ENCODE data around the gene SHANK3.

SHANK3 gene

DNA sequence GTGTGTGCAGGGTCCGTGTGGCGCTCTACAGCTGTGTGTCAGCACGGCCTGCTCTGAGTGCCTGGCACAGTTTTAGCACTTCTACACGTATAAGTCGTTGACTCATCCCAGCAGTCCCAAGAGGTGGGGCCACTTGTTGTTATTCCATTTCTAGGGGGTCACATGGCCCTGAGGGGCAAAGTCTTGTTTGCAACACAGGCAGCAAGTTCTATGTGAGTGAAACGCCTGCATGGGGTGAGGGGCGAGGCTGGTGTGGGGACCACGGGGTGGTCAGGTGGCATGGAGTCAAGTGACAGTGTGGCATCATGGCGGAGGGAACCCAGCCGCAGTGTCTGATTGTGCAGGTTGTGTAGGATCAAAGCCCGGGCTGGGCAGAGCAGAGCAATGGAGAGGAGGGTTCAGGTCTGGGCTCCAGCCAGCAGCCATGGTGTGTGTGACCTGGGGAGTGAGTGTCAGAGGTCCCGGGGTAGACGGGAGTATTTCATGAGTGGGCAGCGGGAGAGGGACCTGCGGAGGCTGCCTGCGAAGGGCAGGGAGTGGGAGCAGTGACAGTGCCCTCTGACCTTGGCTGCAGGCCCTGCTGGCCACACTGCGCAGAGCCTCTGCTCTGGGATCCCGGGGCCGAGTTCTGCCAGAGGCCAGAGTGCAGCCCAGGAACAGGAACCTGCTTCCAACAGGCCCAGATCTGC lies 27.9 kb downstream of the SHANK3 start:
- no peak for DNase-seq

DNA sequence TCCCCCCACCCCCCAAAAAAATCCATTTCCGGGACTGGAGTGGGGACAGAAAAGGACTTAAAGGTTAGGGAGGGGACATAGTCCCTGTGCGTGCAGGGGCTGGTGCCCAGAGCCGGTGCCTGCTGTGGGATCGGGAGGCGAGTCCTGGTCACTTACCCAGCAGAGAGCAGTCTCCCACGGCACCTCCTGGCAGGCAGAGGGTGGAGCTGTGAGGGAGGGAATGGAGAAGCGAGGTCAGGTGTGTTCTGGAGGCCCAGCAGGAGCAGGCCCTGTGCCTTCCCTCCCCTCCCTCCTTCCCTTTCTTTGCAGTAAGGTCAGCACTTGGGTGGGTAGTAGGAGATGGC lies 28.4 kb downstream of the SHANK3 start:
- no peak for DNase-seq

DNA sequence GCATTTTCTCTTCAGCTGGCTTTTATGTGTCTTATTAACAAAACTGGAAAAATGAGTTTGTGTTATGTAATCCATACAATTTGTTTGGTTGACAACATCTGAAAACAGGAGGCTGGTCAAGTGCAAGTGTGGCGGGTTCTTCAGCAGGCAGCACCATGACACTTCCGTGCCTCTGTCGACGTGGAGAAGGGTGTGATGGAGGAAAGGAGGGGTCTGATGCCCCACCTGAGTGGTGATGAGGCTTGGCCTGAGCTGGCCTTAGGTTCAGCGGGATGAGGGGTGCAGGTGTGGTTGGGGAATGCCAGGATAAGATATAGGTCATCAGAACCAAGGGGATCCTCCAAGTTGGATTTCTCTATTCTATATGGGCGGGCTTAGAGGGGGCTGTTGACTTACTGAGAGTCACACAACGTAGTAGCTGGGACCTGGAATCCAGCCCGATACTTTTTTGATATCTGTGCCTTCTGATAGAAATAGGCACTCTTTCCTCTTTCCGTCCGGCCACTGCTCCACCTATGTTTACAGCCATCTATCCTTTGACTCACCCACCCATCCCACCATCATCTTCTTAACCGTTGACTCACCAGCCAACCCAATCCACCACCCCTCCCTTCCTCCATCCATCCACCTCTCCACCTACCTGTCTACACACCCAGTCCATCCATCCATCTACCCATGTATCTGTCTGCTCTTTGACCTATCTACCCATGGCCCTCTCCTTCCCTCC lies 29.0 kb downstream of the SHANK3 start:
- DNase-seq: no peak

DNA sequence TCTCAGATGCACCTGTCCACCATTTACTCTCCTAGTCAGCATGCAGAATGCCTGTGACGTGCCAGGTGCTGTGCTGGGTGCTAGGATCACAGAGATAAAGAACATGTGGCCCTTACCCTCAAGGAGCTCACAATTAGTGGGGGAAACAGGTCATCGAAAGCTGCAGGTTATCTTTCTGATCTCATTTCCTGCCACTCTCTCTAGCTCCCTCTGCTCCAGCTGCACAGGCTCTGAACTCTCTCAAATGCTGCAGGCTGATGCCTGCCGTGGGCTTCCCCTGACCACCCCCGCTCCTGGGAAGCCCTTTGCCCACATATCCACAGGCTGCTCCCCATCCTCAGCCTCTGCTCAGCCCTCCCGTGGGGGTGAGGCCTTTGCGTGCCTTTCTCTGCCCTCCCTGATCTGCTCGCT lies 29.6 kb downstream of the SHANK3 start:
- DNase-seq: no peak

DNA sequence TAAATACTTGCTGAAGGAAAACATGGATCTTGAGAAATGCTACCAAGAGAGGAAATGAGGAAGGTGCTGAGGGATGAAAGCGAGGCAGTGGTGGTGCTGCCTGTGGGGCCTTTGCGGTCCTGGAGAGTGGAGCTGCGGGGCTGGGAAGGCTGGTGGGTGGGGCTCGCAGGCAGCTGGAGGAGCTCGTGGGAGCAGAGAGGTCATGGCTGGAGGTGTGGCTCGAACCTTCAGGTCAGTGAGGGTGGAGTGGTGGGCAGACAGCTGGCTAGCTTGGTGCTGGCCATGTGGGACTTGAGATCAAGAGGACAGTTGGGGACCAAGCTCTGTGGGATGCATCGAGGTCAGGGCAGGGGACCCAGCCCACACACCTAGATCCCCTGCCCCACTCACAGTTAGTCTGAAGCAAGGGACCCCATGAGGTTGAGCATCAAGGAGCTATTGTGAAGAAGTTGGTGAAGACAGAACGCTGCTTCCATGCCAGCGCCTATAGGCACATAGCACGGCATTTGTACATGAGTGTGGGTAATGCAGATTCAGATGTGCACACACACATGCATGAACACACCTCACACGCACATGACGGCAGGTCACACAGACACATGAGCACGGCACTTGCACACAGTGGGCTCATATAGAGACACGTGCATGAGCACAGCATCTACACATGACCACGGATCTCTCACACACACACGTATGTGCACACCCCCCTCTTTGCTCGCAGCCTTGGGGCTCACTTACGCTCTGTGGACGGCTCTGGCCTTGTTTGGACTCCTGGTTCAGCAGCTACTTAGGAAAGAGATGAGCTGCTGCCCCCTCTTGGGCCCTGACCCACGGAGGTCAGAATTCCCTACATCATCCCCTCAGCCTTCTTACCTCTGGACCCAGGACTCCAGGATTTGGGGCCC lies 30.4 kb downstream of the SHANK3 start:
- no peak for DNase-seq

DNA sequence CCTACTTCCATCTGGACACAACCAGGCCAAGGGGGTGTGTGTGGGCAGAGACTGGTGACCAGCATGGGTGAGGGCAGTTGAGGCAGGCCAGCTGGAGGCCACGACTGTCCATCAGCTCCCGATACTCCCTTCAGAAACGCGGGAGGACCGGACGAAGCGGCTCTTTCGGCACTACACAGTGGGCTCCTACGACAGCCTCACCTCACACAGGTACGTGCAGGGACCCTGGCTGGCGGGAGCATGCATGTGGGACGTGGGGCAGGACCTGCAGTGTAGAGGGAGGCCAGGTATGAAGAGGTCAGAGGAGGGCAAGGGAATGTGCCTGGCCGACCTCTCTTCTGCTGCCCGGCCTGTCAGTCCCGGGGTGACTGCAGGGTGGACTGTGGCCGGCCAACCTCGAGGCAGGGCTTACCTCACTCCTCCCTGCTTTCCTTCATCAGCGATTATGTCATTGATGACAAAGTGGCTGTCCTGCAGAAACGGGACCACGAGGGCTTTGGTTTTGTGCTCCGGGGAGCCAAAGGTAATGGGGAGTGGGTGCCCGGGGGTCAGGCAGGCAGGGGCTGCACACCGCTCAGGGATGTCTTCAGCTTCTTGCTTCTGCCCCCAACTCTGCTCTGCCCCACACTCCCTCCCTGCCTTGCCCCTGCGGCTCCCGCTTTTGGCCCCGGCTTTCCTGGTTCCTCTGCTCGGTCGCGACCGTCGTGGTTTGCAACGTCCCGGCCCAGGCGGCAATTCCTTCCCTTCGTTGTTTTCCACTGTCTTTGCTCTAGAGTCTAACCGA lies 31.3 kb downstream of the SHANK3 start:
- no peak for DNase-seq

DNA sequence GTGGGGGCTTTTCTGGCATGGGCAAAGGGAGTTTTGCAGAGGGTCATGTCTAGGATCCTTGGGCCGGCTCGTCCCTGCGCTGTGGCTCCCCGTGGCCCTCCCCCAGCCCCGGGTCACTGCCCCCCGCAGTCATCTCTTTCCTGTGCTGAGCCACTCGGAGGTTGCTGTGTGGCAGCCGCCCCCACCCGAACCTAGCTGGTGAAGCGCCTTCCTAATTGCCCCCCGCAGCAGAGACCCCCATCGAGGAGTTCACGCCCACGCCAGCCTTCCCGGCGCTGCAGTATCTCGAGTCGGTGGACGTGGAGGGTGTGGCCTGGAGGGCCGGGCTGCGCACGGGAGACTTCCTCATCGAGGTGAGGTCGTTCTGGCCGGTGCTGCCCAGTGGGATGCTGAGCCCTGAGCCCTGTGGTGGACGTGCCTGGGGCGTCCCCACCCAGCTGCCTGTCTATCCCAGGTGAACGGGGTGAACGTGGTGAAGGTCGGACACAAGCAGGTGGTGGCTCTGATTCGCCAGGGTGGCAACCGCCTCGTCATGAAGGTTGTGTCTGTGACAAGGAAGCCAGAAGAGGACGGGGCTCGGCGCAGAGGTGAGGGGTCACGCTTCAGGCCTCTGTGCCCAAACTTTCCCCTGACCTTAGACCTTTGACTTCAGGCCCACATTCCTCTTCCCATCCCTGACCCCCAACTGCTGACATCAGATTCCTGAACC lies 32.0 kb downstream of the SHANK3 start:
- DNase-seq: no peak

DNA sequence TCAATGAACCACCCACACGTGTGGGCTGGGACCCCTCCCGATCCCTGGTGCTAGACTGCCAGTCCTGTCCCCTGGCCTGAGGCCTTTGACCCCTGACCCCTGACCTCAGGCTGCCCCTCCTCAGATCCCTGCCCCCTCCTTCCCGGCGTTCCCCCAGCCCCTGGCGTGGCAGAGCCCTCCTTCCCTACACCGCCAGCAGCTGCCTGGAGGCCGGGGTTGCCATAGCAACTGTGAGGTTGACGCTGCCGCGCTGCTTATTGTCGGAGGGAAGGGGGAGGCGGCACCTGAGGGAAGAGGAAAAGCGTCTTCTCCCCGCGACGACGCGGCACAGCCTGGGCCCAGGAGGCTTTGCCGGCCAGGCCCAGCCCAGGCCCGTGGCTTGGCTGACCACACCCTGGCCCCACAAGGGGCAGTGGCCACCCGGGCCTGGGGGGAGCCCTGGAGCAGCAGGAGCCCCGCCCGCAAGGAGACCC lies 32.6 kb downstream of the SHANK3 start:
- no peak for DNase-seq

DNA sequence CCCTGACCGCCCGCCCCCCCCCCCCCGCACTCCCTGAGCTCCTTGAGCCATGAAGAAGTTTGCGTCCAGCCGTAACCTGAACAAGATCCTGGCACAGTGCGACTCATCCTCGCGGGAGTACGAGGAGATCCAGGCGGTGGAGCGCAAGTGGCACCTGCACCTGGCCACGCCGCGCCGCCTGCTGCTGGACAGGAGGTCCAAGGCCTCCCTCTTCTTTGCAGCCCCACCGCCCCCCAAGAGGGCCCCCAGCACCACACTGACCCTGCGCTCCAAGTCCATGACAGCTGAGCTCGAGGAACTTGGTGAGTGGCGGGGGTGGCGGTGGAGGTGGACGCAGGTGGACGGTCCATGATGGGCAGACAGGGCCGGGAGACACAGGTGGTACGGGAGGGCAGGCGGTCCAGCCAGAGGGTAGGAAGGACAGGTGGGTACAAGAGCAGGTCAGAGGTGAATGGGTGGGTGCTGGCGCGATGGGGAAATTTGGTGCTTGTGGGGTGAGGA lies 33.3 kb downstream of the SHANK3 start:
- no peak for DNase-seq

DNA sequence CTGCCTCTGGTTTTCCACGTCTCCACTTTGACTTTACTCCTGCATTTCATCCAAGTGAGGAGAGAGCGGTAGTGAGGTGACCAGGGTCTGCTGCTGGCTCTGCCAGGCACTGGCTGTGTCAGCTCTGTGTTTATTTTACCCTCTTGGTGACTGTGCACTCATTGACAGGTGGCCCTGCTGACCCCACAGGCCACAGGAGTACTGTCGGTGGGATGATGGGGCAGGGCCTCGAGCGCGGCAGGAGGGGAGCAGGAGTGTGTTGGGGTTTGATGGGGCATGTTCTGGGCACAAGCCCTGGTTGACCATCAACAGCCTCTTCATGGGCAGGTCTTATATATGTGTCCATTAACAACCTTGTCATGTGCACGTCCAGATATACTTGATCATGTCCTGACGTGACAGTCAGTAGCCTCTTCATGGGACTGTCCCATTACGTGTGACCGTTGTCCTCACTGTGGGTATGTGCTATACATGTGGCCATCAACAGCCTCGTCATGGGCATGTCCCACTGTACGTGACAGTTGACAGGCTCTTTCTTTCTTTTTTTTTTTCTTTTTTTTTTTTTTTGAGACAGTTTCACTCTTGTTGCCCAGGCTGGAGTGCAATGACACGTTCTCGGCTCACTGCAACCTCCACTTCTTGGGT lies 34.0 kb downstream of the SHANK3 start:
- DNase-seq: no peak

DNA sequence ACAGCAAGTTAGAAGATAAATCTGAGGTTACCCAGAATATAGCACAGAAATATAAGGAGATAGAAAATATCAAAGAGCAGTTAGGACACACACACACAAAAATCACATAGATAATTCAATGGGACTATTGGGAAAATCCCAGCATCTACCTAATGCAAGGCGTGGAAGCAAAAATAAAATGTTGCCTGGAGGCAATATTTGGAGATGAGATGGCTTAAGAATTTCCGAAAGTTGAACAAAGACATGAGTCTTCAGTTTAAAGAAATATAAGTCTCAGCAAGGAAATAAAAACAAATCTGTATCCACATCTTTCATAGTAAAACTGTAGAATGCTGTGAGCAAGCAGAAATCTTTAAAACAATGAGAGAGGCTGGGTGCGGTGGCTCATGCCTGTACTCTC lies 35.9 kb downstream of the SHANK3 start:
- no peak for DNase-seq

DNA sequence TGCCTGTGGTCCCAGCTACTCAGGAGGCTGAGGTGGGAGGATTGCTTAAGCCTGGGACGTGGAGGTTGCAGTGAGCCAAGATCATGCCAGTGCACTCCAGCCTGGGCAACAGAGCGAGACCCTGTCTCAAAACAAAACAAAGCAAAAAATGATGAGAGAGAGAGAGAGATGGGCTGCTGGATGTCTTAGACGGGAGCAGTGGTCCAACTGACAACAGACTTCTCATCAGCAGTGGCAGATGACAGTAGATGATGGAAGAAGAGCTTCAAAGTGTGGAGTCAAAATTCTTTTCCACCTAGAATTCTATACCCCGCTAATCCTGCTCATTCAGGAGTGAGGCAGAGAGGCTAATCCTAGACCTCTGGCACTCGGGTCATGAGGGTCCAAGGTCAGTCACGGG lies 36.4 kb downstream of the SHANK3 start:
- DNase-seq: no peak

DNA sequence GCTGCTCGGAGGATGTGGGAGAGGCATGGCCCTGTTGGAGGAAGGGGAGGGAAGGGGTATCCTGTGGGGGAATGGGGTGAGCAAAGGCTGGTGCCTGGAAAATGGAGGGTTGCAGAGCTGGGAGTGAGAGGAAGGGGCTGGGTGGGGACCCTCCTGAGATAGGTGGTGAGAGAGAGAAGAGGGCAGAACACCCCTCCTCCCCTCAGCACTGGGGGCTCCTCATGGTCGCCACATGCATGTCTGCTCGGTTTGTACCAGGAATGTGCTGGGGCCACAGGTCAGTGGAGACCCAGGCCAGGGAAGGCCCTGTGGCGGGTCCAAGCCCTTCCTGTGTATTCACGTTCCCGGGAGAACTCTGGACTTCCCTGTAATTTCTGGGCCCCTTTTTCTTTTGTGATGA lies 37.6 kb downstream of the SHANK3 start:
- no peak for DNase-seq

DNA sequence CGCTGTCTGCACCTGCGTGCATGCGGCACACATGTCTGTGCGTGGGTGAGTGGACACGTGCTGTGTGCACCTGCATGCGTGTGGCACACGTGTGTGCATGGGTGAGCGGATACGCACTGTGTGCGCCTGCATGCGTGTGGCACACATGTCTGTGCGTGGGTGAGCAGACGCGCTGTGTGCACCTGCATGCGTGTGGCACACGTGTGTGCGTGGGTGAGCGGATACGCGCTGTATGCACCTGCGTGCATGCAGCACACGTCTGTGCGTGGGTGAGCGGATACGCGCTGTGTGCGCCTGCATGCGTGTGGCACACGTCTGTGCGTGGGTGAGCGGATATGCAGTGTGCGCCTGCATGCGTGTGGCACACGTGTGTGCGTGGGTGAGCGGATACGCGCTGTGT lies 38.3 kb downstream of the SHANK3 start:
- no peak for DNase-seq

DNA sequence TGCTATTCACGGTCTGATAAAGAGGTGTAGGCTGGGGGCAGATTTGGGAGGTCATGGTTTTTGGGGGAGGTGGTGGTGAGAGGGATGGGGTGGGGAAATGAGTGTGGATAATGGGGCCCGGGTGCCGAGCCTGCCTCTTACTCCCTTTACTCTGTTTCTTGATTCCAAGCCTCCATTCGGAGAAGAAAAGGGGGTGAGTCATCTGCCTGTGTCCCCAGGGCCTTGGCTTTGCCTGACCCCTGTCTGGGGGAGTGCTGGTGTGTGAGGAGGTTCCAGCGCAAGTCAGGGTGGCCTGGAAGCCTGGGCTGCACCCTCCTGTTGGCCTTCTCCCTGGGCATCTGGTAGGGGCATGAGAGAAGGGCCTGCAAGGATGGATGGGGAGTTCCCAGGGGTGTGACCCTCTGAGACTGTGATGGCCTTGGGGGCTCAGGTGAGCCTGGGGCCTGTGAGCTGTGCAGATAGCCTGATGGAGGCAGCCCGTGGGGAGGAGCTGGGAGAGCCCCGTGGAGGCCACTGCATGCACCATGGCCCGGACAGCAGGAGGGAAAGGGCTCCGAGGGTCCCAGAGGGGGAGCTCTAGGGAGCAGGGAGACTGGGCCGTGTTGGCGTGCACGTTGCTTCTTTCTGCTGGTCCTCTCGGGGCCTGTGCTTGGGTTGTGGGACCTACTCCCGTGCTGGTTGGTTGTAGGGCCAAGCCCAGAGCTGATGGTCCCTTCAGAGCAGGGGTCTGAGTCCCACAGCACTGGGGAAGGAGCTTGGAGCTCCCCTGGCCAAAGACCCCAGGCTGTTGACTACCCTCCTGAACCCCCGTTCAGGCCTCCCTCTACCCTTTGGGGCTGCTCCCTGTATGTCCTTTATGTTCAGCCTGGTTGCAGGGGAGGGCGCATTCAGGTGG lies 39.1 kb downstream of the SHANK3 start:
- no peak for DNase-seq

DNA sequence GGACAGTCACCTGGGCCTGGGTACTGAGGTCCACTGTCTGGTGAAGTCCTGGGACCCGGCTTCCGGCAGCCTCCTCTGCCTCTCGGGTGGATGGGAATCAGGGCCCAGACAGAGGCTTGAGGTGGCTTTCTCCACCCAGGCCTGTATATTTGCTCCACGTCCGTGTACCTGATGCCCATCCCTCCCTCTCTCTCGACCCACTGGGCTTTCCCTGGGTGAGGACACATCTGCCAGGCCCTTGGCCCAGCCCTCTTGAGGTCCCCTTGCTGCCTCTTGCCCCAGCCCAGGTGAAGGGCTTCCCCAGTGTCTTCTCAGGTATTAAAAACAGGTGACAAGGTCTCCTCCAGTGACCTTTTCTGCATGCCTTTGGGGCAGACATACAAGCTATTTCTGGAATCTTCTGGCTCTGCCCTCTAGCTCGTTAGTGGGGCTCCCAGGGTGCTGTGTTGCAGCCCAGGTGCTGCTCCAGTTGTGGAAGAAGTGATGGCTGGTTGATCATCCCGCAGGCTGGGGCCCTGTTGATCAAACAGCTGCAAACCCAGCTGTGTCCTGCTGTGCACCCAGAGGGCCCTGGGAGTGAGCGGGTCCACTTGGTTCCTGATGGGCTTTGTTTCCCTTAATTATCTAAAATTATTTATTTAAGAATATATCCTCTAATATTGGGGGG lies 39.9 kb downstream of the SHANK3 start:
- no peak for DNase-seq

DNA sequence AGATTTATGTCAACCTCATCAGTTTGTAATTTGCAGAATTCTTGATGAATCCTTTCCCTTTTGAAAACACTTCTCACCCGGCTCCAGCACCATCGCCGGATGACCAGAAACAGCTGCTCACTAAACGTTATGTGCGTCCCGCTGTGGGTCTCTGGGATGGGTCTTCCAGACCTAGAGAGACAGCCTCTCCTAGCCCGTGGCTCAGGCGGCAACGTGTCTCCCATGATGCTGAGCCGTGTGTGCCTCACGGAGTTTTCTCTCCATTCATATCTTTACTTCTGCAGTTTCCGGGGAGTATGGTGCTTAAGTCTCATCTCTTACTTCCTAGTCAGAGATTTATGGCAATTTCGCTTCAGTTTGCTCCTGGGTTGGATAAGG lies 40.4 kb downstream of the SHANK3 start:
- no peak for DNase-seq

DNA sequence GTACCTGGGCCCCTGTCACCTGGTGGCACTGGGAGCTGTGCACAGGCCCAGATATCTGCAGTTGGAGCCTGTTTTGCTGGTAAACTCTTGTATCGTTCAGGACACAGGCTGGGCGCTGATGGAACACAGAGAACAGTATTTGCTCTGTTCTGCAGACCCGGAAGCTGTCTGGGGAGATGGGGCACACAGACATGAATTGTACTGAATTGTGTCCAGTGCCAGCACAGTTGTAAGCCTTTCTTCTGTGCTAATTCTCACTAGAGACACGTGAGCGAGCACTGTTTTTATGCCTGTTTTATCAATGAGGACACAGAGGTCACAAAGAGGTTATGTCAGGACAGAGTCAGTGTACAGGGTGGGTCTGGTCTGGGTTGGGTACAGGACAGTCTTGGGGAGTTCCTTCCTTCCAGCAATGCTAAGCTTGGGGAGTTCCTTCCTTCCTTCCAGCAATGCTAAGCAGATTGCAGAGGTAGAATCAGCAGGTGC lies 41.0 kb downstream of the SHANK3 start:
- DNase-seq: no peak

DNA sequence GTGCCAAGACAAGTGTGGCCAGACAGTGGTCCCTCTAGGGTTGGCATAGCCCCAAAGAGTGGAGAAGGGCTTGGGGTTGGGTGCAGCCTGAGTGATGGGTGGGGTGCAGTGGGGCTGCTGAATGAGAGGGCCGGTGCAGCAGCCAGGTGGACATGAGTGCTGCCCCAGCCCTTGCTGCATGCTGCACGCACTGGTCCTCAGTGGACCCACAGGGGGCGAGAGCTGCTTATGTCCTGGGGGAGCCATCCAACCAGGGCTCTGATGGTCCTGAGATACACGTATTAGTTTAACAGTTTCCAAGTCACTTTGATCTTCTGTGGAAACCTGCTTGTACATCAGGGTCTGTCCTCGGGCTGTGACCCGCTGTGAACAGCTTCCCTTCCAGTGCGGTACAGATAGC lies 41.5 kb downstream of the SHANK3 start:
- DNase-seq: no peak

Measured in NCI-H524 treated with DMSO at 0.1 percent for 48 hours (cell line).